Embryonic facial prominence (tissue), 1 donor: Measurements from ENCODE around the gene ALOX5.
"Not testable (repeated sequence)": the region's sequence is repeated elsewhere in the genome, so short reads cannot be mapped to it uniquely, and the experiment has no call there.

Source experiments
- DNase-seq: peaks from one replicate; pipeline ENCODE4 v3.0.0-alpha.2; 2016; ENCODE audit errors: extremely low spot score

Gene ALOX5

DNA sequence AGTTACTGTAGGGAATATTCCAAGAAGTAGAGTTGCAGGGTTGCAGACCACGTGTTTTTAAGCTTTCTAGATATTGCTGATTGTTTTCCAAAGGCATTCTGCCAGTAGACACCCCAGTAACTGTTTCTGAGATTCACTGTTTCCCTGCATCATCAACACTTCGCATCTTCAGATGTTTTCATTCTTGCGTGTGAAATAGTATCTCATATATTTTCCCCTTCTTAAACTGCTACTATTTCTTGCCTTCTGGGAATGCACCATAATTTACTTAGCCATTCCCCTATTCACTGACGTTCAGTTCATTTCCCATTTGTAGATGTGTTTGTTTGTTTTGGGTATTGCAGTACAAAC is 30.7 kb downstream of the ALOX5 start:
- DNase-seq: no peak

DNA sequence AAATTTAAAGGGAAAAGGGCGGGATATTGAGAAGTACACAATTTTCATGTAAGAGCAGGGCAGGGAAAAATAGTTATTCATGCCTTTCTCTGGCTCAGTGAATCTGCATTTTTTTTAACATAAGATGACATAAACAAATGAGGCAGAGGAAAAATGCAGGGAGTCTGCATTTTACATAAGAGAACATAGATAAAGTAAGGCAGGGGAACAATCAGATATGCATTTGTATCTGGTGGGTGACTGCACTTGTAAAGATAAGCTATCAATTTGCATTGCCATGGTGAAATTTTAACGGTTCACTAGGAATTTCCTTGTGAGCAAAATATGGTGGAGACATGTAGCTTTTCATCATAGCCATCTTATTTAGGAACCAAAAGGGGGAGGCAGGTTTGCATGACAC is 33.5 kb downstream of the ALOX5 start:
- no peak for DNase-seq

DNA sequence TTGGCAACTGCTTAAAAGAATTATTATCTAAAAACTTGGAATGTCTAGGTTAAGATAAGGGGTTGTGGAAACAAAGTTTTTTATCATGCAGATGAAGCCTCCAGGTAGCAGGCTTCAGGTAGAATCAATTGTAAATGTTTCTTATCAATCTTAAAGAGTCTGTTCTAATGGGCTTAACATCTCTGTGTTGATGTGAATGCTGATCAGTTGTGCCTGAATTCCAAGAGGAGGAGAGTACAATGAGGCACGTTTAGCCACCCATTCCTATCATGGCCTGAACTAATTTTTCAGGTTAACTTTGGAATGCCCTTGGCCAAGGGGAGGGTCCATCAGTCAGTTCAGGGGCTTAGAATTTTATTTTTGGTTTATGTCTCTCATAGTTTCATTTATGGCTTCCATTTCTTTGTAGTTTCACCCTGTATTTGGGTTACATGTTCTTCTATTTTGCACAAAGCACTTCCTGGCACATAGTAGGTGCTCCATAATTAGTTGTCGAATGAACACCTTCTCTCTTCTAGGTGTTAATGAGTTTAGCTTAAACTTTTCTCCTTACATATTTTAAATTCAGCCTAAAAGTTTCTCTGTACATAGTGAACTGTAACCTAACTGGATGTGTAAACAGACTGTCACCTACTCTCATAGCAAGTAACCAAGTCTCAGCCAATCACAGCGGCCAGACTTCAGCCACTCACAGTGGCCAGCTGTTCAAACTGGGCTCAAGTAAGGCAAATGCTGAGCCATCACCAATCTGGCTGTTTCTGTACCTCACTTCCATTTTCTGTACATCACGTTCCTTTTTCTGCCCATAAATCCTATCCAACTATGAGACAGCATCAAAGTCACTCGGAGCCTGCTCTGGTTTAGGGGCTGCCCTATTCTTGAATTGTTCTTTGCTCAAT is 34.7 kb downstream of the ALOX5 start:
- no peak for DNase-seq

DNA sequence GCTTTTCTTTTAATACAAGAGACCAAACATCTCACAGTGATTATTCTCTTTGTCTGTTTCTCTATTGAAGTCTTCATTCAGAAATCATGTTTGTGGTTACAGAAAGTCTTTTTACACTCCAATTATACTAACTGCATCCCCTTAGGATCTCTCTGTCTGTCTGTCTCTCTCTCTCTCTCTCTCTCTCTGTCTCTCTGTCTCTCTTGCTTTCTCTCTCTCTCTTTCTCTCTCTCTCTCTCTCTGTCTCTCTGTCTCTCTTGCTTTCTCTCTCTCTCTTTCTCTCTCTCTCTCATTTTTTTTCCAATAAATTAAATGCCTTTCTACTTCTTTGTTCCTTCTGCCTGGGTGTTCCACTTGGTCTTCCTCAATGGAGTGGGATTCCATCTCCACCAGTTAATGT is 35.3 kb downstream of the ALOX5 start:
- not testable (repeated sequence) for DNase-seq

DNA sequence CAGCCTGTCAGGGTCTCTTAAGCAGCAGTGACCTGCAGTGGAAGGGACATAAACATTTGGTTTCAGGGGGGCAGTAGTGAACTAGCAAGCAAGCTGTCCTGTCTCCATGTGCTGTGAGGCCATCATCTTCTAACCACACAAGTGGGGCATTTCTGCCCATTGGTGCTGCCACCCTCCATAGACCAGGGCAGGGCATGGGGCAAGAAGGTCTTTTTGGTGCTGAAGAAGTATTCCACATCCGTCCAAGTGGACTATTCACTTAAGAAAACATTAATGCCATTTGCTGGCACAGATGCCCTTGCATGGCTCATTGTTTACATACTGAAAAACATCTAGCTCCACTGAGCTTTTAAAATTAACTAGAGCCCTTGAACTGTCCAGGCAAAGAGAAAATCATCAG is 35.8 kb downstream of the ALOX5 start:
- no peak for DNase-seq

DNA sequence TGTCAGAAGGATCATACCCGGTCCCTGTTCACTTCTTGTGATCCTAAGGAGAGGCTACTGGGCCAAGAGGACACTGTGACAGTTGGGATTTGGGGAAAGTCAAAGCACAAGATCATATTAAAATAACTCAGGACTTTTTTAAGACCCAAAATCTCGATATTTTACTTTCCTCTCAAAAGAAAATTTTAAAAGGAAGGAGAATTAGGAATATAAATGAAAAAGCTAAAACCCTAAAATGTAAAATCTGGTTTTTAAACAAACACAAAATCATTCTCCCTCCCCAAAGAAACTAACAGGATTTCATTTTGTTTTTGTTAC is 36.4 kb downstream of the ALOX5 start:
- DNase-seq: no peak

DNA sequence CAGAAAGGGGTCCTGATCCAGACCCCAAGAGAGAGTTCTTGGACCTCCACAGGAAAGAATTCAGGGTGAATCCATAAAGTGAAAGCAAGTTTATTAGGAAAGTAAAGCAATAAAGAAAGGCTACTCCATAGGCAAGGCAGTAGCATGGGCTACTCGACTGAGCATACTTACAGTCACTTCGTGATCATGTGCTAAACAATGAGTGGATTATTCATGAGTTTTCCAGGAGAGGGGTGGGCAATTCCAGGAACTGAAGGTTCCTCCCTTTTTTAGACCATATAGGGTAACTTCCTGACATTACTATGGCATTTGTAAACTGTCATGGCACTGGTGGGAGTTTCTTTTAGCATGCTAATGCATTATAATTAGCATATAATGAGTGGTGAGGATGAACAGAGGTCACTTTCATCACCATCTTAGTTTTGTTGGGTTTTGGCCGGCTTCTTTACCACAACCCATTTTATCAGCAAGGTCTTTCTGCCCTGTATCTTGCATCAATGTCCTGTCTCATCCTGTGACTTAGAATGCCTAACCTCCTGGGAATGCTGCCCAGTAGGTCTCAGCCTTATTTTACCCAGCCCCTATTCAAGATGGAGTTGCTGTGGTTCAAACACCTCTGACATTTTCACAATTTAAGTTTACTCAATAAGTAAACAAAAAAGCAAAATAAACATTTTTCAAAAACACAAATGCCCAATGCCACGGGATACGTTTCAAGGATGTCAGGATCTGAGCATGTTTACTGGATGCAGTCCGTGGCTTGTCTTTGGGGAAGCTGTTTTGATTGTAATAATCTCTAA is 37.0 kb downstream of the ALOX5 start:
- DNase-seq: no peak

DNA sequence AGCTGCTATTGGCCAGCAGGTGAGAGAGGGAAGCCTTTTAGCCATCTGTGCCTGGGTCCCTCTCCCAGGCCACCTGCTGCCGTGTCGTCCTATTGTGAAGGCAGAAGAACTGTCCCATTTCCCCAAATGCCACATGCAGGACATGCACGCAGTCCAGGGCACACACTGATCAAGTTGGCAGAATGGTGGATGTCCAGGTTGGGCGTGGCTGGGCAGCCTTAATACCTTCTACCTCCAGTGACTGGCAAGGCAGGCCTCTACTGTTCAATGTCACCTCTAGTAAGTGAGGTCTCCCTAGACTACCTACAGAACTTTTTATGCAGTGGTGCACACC is 37.6 kb downstream of the ALOX5 start:
- no peak for DNase-seq

DNA sequence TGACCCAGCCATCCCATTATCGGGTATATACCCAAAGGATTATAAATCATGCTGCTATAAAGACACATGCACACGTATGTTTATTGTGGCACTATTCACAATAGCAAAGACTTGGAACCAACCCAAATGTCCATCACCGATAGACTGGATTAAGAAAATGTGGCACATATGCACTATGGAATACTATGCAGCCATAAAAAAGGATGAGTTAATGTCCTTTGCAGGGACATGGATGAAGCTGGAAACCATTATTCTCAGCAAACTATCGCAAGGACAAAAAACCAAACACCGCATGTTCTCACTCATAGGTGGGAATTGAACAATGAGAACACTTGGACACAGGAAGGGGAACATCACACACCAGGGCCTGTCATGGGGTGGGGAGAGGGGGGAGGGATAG is 41.0 kb downstream of the ALOX5 start:
- DNase-seq: not testable (repeated sequence)

DNA sequence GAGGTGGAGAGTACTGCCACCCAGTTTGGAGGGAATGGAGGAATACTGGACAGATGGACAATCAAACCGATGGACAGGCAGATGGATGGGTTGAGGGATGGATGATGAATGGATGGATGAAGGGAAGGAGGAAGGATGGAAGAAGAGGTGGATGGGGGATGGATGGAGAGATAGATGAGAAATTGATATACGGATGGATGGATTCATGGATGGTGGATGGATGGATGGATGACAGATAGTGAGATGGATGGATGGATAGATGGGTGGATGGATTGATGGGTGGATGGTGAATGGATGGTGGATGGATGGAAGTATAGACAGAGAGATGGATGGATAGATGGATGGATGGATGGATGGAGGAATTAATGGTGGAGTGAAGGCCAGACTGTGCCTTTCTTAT is 42.6 kb downstream of the ALOX5 start:
- DNase-seq: no peak

DNA sequence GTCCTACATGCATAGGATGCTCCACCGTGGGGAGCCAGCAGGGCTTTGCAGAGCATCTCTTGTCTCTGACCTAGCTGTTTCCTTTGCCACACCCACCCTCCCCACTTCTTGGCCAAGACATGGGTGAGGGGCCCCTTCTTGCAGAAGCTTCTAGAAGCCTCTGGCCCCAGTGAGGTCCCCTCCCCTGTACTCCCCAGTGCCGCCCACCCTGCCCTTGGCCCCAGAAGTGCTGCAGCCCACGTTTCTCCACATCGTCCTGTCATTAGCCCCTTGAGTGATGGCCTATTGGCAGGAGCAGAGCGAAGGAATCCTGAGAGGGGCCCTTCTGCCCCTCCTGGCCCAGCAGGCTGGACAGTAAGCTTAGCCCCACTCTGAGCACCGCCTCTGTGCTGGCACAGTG is 43.7 kb downstream of the ALOX5 start:
- no peak for DNase-seq

DNA sequence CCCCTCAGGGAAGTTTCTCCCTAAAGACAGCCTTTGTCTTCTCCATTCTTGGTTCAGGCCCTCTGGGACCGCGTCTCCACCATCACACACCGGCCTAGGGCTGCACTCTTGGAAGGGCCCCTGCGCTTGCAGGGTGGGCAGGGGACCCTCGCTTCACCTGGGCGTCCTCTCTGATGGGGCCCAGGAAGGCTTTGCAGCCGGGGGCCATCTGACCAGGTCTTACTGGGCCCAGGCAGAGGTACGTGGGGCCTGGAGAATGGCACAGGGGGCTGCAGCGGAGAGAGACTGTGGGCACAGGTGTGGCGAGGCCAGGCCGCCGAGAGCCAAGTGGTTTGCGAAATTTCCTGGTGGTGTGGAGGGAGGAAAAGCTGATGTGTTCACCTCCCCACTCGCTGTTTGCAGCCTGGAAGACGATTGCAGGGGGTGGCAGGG is 44.4 kb downstream of the ALOX5 start:
- no peak for DNase-seq

DNA sequence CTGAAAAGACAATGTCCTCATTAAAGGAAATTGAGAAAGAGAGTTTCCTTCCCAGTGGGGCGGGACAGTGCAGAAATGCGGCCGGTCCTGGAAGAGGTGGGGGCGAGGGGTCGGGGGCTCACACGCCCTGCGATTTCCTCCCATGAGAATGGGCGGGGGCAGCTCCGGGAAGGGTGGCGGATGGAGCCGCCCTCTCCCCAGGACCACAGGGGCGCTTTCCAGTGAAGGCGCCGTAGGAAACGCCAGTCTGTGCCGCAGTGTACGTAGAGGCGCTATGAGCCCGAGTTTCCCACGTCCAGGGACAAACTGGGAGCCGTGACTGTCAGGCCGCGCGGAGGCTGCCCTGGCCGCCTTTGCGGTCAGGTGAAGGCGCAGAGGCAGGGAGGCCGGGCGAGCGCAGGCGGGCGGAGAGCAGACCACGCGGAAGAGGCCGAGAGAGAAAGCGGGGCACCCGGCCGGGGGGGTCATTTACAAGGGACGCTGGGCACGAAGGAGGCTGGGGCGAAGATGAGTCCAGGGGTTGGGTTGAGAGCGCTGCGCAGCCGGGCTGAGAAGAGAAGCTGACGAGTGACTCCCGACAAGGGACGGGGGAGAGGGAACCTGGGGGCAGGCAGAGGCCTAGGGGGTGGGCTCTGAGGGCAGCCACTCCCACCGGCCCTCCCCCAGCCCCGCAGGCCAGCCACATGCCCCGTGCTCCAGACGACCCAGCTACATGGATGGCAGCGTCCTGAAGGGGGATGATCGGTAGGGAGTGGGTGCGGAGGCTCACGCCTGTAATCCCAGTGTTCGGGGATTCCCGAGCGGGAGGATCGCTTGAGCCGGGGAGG is 45.0 kb downstream of the ALOX5 start:
- DNase-seq: peak; percentile 30

DNA sequence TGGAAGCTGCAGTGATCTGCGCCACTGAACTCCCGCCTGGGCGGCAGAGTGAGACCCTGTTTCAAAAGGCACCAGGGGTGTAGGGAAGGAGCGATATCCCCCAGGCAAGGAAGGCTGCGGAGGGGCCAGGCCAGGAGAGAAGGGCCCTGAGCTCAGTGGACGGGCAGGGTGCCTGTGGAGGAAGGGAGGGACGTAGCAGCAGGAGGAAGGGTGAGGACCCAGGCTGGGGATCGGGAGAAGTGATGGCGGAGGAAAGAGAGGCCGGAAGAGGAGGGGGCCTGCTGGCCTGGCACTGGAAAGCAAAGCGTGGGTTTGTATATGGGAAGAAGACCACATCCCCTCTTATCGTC is 45.6 kb downstream of the ALOX5 start:
- no peak for DNase-seq

DNA sequence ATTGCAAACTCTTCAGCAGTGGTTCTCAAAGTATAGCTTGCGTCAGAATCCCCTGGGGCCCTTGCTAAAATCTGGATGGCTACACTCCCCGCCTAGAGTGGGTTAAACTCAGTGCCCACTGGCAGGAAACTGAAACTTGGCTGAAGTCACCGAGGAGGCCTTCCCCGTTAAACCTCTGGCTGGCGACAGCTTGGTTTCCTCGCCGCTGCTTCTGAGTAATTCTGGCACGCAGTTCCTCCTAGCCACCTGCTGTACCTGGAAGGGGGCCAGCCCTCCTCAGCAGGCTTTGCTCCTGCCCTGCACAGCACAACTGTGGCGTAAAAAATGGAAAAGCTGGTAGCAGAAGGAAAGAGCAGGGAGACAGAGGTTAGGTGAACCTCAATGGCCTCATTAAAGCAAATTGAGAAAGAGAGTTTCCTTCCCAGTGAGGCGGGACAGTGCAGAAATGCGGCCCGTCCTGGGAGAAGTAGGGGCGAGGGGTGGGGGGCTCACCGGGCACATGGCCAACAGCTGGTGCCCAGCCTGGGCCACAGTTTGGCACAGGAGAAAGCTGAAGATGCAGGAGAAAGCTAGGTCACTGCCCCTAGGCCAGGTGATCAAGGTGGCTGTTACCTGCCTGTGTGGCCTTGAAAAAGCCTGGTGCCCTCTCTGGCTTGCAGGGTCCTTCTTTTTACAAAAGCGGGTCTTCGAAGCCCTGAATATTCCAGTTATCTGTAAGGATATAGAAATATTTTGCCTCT is 46.6 kb downstream of the ALOX5 start:
- DNase-seq: peak; percentile 11

DNA sequence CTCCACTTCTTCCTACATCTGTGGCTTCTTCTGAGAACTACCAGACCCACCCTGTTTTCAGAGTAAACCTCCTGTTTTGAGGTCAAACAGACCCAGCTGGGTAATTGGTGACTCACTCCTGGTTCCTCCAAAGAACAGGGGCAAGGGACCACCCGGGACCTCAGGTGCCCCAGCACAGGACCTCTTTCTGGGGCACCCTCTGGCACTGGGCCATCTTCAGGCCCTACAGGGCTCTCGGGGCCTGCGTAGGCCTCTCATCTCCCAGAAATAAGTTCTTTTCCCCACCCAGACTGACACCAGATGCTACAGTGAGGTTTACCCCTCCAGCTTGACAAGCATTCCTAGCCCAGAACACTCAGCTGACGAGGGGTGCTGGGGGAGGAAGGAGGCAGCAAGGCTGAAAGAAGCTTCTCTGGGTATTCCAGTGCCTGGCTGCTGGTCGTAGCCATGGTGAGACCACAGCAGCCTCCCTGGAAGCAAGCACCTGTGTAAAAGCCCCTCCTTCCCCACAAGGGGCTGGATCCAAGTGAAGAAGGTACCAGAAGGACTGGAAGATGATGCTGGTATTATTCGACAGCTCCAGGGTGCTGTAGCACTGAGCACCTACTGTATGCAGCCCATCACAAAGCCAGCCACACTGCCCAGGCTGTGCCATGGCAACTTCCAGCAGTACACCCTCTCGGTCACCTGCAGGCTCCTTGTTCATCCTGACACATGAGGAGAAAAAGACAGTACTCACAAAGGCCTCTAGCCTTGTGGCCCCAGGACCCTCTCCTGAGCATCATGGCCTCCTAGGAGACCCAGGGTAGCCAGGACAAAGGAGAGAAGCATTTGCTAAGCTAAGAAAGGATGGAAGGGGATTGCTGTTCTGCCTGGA is 47.4 kb downstream of the ALOX5 start:
- DNase-seq: no peak

DNA sequence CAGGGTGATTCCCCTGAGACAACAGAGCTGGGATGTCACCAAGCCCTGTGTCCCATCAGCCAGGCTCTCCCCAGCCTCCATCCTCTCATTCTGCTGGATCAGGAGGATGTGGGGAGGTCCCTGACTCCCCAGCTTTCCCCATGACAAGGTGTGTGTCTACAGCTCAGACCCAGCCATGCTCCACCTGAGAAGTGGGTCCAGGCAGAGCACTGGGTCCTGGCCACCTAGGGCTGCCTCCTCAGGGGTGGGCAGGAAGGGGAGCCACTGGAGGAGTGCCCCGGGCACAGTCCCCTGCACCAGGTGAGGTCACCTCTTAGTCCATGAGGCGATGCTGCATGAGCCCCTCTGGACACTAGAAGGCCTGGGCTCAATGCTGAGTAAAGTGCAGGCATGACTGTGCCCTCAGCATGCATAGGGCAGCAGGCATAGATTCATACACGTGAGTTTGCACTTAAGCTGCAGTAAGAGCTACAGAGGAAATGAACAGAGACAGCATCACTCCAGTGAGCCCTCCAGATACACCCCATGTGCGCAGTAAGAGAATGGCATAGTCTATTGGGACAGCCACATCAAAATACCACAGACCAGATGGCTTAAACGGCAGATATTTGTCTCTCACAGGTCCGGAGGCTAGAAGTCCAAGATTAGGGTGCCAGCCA is 48.3 kb downstream of the ALOX5 start:
- DNase-seq: no peak

DNA sequence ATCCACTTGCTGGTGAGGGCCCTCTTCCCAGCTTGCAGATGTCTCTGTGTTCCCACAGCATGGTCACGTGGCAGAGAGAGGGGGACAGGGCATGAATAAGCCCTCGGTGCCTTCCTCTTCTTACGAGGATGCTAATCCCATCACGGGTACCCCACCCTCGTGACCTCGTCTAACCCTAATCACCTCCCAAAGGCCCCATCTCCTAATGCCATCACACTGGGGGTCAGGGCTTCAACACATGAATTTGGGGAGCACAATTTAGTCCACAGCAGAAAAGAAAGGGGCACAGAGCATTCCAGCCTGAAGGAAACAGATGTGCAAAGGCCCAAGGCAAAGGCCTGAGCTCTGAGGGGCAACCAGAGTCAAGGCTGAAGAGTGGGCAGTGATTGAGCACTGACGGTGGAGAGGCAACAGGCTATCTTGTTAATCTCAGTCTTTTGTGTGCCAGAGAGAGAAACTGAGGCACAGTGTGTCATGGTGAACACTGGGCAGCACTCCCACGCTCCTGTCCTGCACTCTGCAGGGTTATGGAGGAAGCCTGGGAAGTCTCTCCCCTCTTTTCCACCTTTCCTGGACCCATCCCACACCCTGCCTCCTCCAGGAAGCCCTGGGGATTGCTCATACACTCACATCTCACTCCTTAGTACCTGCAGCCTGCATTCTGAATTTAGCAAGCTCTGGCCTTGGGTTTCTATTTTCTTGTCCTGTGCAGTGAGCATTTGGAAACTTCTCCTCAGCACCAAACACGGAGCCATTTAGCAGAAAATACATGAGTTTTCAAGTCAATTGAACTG is 49.0 kb downstream of the ALOX5 start:
- DNase-seq: no peak

DNA sequence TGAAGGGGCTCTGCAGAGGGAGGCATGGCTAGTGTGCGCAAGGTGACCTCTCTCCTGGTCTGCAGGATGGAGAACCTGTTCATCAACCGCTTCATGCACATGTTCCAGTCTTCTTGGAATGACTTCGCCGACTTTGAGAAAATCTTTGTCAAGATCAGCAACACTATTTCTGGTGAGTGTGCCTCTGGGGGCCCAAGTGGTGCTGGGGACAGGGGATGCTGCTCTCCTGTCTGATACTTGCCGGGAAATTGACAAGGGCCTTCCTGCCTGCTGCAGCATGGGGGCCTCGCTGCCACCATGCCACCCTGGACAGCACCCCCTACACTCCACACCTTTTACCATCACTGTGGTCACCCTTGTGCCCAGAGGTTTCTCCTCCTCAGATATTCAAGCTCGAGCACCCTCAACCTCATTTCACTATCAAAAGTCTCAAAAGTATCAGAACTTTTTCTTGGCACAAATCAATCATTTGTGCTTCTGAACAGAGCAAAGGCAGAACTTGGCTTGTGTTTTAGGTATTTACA is 50.0 kb downstream of the ALOX5 start:
- no peak for DNase-seq
